Measurements from ENCODE around the gene MRPS18A. TPM values are rescaled to one million over a fixed set of nuclear protein-coding genes. Genes with fewer than 3 reads are reported as not detected.

Gene MRPS18A
- total and polyA plus RNA-seq, 9 of the 15 experiments (the other 6 are each of a cell fraction or from before 2014, with no cell fraction given), result 87.5 to 243 (median 125) TPM

DNA sequence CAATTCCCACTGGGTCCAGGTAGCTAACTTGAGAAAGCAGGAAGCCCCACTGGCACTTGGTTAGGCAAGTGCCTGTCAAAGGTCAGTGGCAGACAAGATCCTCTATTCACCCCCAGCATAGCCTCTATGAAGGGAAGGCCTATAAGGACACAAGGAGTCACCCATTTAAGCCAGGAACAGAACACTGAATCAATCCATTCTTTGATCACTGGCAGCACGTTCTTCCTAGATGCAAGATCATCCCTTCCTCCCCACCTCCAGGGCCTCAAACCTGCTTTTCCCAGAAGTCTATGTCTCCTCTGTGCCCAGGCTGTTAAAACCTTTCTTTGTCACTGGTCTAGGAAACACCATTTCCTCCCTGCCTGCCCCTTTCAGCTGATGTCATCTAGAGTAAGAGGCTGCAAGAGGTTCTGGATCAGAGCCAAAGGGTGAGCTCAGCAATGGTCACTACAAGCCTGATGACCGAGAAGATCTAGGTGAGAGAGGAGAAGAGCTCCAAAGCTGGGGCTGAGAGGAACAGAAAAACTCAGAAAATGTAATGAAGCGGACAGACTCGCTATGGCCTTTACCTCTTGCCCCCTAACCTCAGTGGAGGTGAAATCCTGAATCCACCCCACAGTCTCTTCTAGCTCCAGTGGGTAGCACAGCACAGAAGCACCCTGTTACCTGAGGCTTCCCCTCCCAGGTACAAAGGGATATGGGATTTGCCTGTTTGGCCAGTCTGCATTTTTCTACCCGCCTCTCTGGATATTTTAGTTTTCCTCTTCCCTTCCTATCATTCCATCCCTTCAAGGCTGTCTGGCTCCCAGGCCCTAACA lies 60.4 kb downstream of the MRPS18A start (continued):
- TF ChIP-seq ZNF518B (CRISPR knock-in tag; IDR thresholded peaks at IDR 0.05) (no peak), SRSF3 (IDR thresholded peaks at IDR 0.05; ENCODE audit: insufficient read depth, low read length) (no peak), ZFP30 (CRISPR knock-in tag; IDR thresholded peaks at IDR 0.05; ENCODE audit: borderline replicate concordance) (no peak; the same call in 1 of the 2 replicates), TAF9B (IDR thresholded peaks at IDR 0.05; ENCODE audit: partially characterized antibody) (no peak), HLTF (IDR thresholded peaks at IDR 0.05) (no peak), ZNF57 (CRISPR knock-in tag; IDR thresholded peaks at IDR 0.05) (no peak), E2F5 (CRISPR knock-in tag; IDR thresholded peaks at IDR 0.05) (no peak), TAF1 (IDR thresholded peaks at IDR 0.05; ENCODE audit: control insufficient read depth, extremely low read depth, insufficient read depth, low read length, severe bottlenecking) (peak; percentile 86), ZNF431 (CRISPR knock-in tag; IDR thresholded peaks at IDR 0.05) (no peak), HMBOX1 (IDR thresholded peaks at IDR 0.05) (peak; percentile 12; the same call in 1 of the 2 replicates), BRF1 (IDR thresholded peaks at IDR 0.05; ENCODE audit: borderline replicate concordance, extremely low read depth, insufficient read length) (no peak), POLR2A (conservative IDR thresholded peaks at IDR 0.05) (peak; percentile 81), ZNF707 (CRISPR knock-in tag; conservative IDR thresholded peaks at IDR 0.05) (peak; percentile 1; the same call in 1 of the 2 replicates), ZNF274 (IDR thresholded peaks at IDR 0.05; ENCODE audit: borderline replicate concordance, low read depth, low read length) (no peak), SRSF9 (IDR thresholded peaks at IDR 0.05; ENCODE audit: borderline replicate concordance, low read depth, low read length) (no peak), HNRNPK (IDR thresholded peaks at IDR 0.05; ENCODE audit: low read depth, low read length, poor library complexity, severe bottlenecking) (no peak), RBM25 (IDR thresholded peaks at IDR 0.05; ENCODE audit: low read depth, low read length, severe bottlenecking) (peak; percentile 12), FOS (IDR thresholded peaks at IDR 0.05; ENCODE audit: extremely low read depth, insufficient read length) (no peak)
- TF ChIP-seq, protein P1, sequence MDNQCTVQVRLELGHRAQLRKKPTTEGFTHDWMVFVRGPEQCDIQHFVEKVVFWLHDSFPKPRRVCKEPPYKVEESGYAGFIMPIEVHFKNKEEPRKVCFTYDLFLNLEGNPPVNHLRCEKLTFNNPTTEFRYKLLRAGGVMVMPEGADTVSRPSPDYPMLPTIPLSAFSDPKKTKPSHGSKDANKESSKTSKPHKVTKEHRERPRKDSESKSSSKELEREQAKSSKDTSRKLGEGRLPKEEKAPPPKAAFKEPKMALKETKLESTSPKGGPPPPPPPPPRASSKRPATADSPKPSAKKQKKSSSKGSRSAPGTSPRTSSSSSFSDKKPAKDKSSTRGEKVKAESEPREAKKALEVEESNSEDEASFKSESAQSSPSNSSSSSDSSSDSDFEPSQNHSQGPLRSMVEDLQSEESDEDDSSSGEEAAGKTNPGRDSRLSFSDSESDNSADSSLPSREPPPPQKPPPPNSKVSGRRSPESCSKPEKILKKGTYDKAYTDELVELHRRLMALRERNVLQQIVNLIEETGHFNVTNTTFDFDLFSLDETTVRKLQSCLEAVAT (IDR thresholded peaks at IDR 0.05), result peak; percentile 96 to 97
- TF ChIP-seq, protein P2, sequence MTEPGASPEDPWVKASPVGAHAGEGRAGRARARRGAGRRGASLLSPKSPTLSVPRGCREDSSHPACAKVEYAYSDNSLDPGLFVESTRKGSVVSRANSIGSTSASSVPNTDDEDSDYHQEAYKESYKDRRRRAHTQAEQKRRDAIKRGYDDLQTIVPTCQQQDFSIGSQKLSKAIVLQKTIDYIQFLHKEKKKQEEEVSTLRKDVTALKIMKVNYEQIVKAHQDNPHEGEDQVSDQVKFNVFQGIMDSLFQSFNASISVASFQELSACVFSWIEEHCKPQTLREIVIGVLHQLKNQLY (CRISPR knock-in tag; conservative IDR thresholded peaks at IDR 0.05), result no peak; a peak in 2 of 4 replicates
